ENCODE measurements around the gene SUSD1. TPM values are rescaled to one million over a fixed set of nuclear protein-coding genes. Genes with fewer than 3 reads are reported as not detected.

The SUSD1 gene
- polyA plus RNA-seq, 1 of the 3 experiments (the other 2 are of a cell fraction) = 8.2 TPM

DNA sequence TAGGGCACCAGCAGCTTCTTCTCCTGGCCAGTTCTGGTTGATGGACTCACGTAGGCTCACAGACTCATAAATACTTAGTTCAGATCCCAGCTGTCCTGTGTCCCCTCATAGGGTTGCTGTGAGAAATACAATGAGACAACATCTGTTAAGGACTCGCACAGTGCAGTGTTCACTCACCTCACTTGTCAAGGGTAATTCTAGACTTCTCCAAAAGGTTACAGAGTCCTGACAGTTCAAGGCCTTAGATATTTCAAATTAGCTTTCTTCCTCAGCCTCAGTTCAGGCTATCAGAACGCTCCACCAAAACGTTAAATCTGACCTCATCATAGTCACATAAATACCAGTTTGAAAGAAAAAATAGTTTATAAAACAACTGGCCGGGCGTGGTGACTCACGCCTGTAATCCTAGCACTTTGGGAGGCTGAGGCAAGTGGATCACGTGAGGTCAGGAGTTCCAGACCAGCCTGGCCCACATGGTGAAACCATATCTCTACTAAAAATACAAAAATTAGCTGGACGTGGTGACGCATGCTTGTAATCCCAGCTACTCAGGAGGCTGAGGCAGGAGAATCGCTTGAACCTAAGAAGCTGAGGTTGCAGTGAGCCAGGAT is 172.1 kb downstream of the SUSD1 start:
- no peaks in the 10 kb centered on the region for H4K20me1 ChIP-seq (ENCODE audit: insufficient read depth)
- no peaks in the 10 kb centered on the region for H3F3A ChIP-seq (replicated peaks; ENCODE audit: insufficient read depth)
- no peak overlapping the region for H2AFZ ChIP-seq (ENCODE audit: low read depth)
- H3K79me2 ChIP-seq (ENCODE audit: insufficient read depth) = no peaks in the 10 kb centered on the region
- H3K4me1 ChIP-seq (ENCODE audit: control insufficient read depth in 1 of 2, insufficient read depth in 2 of 2, low read depth in 1 of 2, low read length in 1 of 2) = no peaks in the 10 kb centered on the region
- DNase-seq = no peak
- H3K4me2 ChIP-seq = no peak overlapping the region
- POLR2A ChIA-PET = no interaction called here
- TF ChIP-seq TEAD4 (IDR thresholded peaks at IDR 0.05; ENCODE audit: borderline replicate concordance, insufficient read depth) (no peak), CTCF (IDR thresholded peaks at IDR 0.05) (no peak), MEF2A (IDR thresholded peaks at IDR 0.05; ENCODE audit: borderline replicate concordance, low read depth) (no peak), NFIC (IDR thresholded peaks at IDR 0.05; ENCODE audit: borderline replicate concordance) (no peak)
- TF ChIP-seq, protein P1, sequence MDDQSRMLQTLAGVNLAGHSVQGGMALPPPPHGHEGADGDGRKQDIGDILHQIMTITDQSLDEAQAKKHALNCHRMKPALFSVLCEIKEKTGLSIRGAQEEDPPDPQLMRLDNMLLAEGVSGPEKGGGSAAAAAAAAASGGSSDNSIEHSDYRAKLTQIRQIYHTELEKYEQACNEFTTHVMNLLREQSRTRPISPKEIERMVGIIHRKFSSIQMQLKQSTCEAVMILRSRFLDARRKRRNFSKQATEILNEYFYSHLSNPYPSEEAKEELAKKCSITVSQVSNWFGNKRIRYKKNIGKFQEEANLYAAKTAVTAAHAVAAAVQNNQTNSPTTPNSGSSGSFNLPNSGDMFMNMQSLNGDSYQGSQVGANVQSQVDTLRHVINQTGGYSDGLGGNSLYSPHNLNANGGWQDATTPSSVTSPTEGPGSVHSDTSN (IDR thresholded peaks at IDR 0.05) = no peak
- TF ChIP-seq, protein P2, sequence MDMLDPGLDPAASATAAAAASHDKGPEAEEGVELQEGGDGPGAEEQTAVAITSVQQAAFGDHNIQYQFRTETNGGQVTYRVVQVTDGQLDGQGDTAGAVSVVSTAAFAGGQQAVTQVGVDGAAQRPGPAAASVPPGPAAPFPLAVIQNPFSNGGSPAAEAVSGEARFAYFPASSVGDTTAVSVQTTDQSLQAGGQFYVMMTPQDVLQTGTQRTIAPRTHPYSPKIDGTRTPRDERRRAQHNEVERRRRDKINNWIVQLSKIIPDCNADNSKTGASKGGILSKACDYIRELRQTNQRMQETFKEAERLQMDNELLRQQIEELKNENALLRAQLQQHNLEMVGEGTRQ (IDR thresholded peaks at IDR 0.05; ENCODE audit: borderline replicate concordance, low read depth, low read length) = no peak
- TF ChIP-seq, protein P3, sequence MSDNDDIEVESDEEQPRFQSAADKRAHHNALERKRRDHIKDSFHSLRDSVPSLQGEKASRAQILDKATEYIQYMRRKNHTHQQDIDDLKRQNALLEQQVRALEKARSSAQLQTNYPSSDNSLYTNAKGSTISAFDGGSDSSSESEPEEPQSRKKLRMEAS (IDR thresholded peaks at IDR 0.05; ENCODE audit: low read depth) = no peak
- 94% methylated on average over 11 of the region's 11 CpGs for whole genome bisulfite sequencing (ENCODE audit: low lambda C conversion rate)
- CTCF ChIA-PET = no interaction called here
- H3K9ac ChIP-seq = no peak overlapping the region
- H3K9me2 ChIP-seq = no peaks in the 10 kb centered on the region
- no peak overlapping the region for H3K27ac ChIP-seq (ENCODE audit: low read depth in 2 of 2, low read length in 1 of 2)
- no peak overlapping the region for H3K4me3 ChIP-seq (ENCODE audit: low read depth in 2 of 2, low read length in 1 of 2)
- H3K9me3 ChIP-seq = no peaks in the 10 kb centered on the region
- no peaks in the 10 kb centered on the region for H3K27me3 ChIP-seq (ENCODE audit: insufficient read depth)
- H3K36me3 ChIP-seq (replicated peaks in 1 of 2; ENCODE audit: control insufficient read depth in 1 of 2, insufficient read depth in 2 of 2, low read length in 1 of 2) = no peaks in the 10 kb centered on the region

GRCh38 chr9:112002131-112002846 is 172.8 kb downstream of the SUSD1 start:
- DNase-seq = no peak
- 95% methylated on average over 10 of the region's 11 CpGs for WGBS (ENCODE audit: low lambda C conversion rate)
- no peaks in the 10 kb centered on the region for H3K4me1 ChIP-seq (ENCODE audit: control insufficient read depth in 1 of 2, insufficient read depth in 2 of 2, low read depth in 1 of 2, low read length in 1 of 2)
- POLR2A ChIA-PET = no interaction called here
- H2AFZ ChIP-seq (ENCODE audit: low read depth) = no peak overlapping the region
- no peak overlapping the region for H3K4me3 ChIP-seq (ENCODE audit: low read depth in 2 of 2, low read length in 1 of 2)
- H3K79me2 ChIP-seq (ENCODE audit: insufficient read depth) = no peaks in the 10 kb centered on the region
- no peak overlapping the region for H3K9ac ChIP-seq
- no peak overlapping the region for H3K4me2 ChIP-seq
- no peaks in the 10 kb centered on the region for H3K36me3 ChIP-seq (replicated peaks in 1 of 2; ENCODE audit: control insufficient read depth in 1 of 2, insufficient read depth in 2 of 2, low read length in 1 of 2)
- no peaks in the 10 kb centered on the region for H4K20me1 ChIP-seq (ENCODE audit: insufficient read depth)
- TF ChIP-seq MEF2A (IDR thresholded peaks at IDR 0.05; ENCODE audit: borderline replicate concordance, low read depth) (no peak), RAD21 (IDR thresholded peaks at IDR 0.05; ENCODE audit: low read length) (no peak), ZBTB33 (IDR thresholded peaks at IDR 0.05; ENCODE audit: borderline replicate concordance, low read depth) (no peak), TCF12 (IDR thresholded peaks at IDR 0.05) (no peak), FOXM1 (IDR thresholded peaks at IDR 0.05; ENCODE audit: low read depth) (no peak), TAF1 (IDR thresholded peaks at IDR 0.05; ENCODE audit: borderline replicate concordance, low read depth, low read length) (no peak), GABPA (IDR thresholded peaks at IDR 0.05; ENCODE audit: low read depth) (no peak)
- no peak overlapping the region for H3K27ac ChIP-seq (ENCODE audit: low read depth in 2 of 2, low read length in 1 of 2)
- no peaks in the 10 kb centered on the region for H3K9me3 ChIP-seq
- H3K27me3 ChIP-seq (ENCODE audit: insufficient read depth) = no peaks in the 10 kb centered on the region
- CTCF ChIA-PET = no interaction called here
- H3K9me2 ChIP-seq = no peaks in the 10 kb centered on the region
- H3F3A ChIP-seq (replicated peaks; ENCODE audit: insufficient read depth) = no peaks in the 10 kb centered on the region

Measured in SK-N-SH (cell line).